ENCODE data around the gene RNF17. TPM values are rescaled to one million over a fixed set of nuclear protein-coding genes. Genes with fewer than 3 reads are reported as not detected.

The RNF17 gene
- total RNA-seq, 2 experiments from 2014 or later: 0.25 to 0.28 TPM

- no peaks in the 10 kb centered on the region for H3K4me1 ChIP-seq (ENCODE audit: insufficient read depth, low read length)
- no peaks in the 10 kb centered on the region for H3K36me3 ChIP-seq (ENCODE audit: insufficient read depth, low read length)
- Mint-ChIP-seq H3K4me1 (ENCODE audit: low read depth) (no peaks in the 10 kb centered on the region), H3K4me3 (no peak overlapping the region), H3K36me3 (ENCODE audit: low read depth) (no peaks in the 10 kb centered on the region), H3K27ac (no peak overlapping the region), H3K9me3 (no peaks in the 10 kb centered on the region), H3K27me3 (peaks cover 39% of the 10 kb centered on the region)
- intact Hi-C loops (cut with DNase I, micrococcal nuclease): no loop called here
- no peak overlapping the region for H3K27ac ChIP-seq (ENCODE audit: low read depth in 1 of 2, low read length in 2 of 2)
- H3K9me3 ChIP-seq (ENCODE audit: control insufficient read depth in 1 of 2, insufficient read depth in 1 of 2, low read length in 2 of 2): no peaks in the 10 kb centered on the region
- TF ChIP-seq, protein P1, sequence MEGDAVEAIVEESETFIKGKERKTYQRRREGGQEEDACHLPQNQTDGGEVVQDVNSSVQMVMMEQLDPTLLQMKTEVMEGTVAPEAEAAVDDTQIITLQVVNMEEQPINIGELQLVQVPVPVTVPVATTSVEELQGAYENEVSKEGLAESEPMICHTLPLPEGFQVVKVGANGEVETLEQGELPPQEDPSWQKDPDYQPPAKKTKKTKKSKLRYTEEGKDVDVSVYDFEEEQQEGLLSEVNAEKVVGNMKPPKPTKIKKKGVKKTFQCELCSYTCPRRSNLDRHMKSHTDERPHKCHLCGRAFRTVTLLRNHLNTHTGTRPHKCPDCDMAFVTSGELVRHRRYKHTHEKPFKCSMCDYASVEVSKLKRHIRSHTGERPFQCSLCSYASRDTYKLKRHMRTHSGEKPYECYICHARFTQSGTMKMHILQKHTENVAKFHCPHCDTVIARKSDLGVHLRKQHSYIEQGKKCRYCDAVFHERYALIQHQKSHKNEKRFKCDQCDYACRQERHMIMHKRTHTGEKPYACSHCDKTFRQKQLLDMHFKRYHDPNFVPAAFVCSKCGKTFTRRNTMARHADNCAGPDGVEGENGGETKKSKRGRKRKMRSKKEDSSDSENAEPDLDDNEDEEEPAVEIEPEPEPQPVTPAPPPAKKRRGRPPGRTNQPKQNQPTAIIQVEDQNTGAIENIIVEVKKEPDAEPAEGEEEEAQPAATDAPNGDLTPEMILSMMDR (IDR thresholded peaks at IDR 0.05): no peak
- H3K4me3 ChIP-seq (ENCODE audit: low read length): no peak overlapping the region
- POLR2A ChIA-PET: no interaction called here
- H3K27me3 ChIP-seq (ENCODE audit: control insufficient read depth in 1 of 2, insufficient read depth in 2 of 2, low read length in 2 of 2): peaks cover 0 to 6% of the 10 kb centered on the region in 2 experiments
- ATAC-seq (ENCODE audit: poor library complexity) (no peak), DNase-seq (no peak)
- CTCF ChIA-PET: no interaction called here
Measured at GRCh38 chr13:24875566-24875965, 111.6 kb downstream of the RNF17 start.

DNA sequence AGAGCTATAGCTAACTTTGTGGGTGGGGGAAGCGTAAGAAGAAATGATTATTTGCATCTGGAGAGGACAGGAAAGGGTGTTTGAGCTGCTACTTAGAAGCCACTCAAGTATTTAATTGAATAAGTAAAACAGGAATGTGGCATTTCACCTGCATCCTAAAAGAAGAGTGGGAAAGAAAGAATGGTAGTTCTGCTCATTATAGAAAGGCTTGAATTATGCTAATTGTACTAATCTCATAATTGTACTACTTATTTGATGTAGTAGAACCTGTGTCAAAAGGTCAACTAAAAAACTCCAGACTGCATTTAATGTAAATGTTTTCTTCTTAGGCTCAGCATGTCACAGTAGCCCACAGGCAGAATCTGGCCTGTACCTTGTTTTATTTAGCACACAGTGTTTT is 113.6 kb downstream of the RNF17 start:
- ATAC-seq (ENCODE audit: poor library complexity) (no peak), DNase-seq (no peak)
- peaks cover 33% of the 10 kb centered on the region for H3K27me3 Mint-ChIP-seq
- Histone ChIP-seq H3K4me3 (ENCODE audit: low read length) (no peak overlapping the region), H3K36me3 (ENCODE audit: insufficient read depth, low read length) (no peaks in the 10 kb centered on the region), H3K9me3 (ENCODE audit: control insufficient read depth in 1 of 2, insufficient read depth in 1 of 2, low read length in 2 of 2) (no peaks in the 10 kb centered on the region), H3K27me3 (ENCODE audit: control insufficient read depth in 1 of 2, insufficient read depth in 2 of 2, low read length in 2 of 2) (peaks cover 0 to 6% of the 10 kb centered on the region in 2 experiments), H3K27ac (ENCODE audit: low read depth in 1 of 2, low read length in 2 of 2) (no peak overlapping the region), H3K4me1 (ENCODE audit: insufficient read depth, low read length) (no peaks in the 10 kb centered on the region)
- H3K9me3 Mint-ChIP-seq: no peaks in the 10 kb centered on the region
- no peak overlapping the region for H3K27ac Mint-ChIP-seq
- TF ChIP-seq, protein P1 (IDR thresholded peaks at IDR 0.05): no peak
- intact Hi-C loops (cut with DNase I, micrococcal nuclease): no loop called here
- ChIA-PET CTCF (interaction anchor here (1.6 kb wide), 1 partner anchor 19 kb away, joined by 5 read pairs; no protein-coding TSS in a partner anchor), POLR2A (no interaction called here)
- H3K4me1 Mint-ChIP-seq (ENCODE audit: low read depth): no peaks in the 10 kb centered on the region
- no peaks in the 10 kb centered on the region for H3K36me3 Mint-ChIP-seq (ENCODE audit: low read depth)
- no peak overlapping the region for H3K4me3 Mint-ChIP-seq

DNA sequence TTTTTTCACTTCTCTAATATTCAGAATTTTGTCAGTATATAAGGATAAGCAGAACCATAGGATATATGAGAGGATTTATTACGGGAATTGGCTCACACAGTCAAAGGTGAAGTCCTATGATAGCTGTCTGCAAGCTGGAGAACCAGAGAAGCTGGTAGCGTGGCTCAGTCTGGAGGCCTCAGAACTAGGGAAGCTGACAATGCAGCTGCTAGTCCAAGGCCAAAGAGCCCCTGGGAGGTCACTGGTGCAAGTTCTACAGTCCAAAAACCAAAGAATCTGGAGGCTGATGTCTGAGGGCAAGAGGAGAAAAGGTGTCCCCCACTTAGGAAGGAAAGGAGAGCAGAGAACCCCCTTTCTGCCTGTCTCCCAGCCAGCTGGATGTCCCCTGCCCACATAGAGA is 114.4 kb downstream of the RNF17 start:
- ChIA-PET POLR2A (no interaction called here), CTCF (no interaction called here)
- Mint-ChIP-seq H3K9me3 (no peaks in the 10 kb centered on the region), H3K27me3 (peaks cover 26% of the 10 kb centered on the region), H3K36me3 (ENCODE audit: low read depth) (no peaks in the 10 kb centered on the region), H3K27ac (no peak overlapping the region), H3K4me1 (ENCODE audit: low read depth) (no peaks in the 10 kb centered on the region), H3K4me3 (no peak overlapping the region)
- Histone ChIP-seq H3K36me3 (ENCODE audit: insufficient read depth, low read length) (no peaks in the 10 kb centered on the region), H3K27ac (ENCODE audit: low read depth in 1 of 2, low read length in 2 of 2) (no peak overlapping the region), H3K4me1 (ENCODE audit: insufficient read depth, low read length) (no peaks in the 10 kb centered on the region), H3K4me3 (ENCODE audit: low read length) (no peak overlapping the region), H3K9me3 (ENCODE audit: control insufficient read depth in 1 of 2, insufficient read depth in 1 of 2, low read length in 2 of 2) (no peaks in the 10 kb centered on the region), H3K27me3 (ENCODE audit: control insufficient read depth in 1 of 2, insufficient read depth in 2 of 2, low read length in 2 of 2) (peaks cover 0 to 6% of the 10 kb centered on the region in 2 experiments)
- ATAC-seq (ENCODE audit: poor library complexity): no peak
- no peak for DNase-seq
- intact Hi-C loops (cut with DNase I, micrococcal nuclease): no loop called here
- TF ChIP-seq, protein P1 (IDR thresholded peaks at IDR 0.05): no peak

Data from CD4-positive, alpha-beta T cell (primary cell).